ENCODE measurements around the gene HTR3B.

GRCh38 chr11:113906038-113906437, 1.4 kb downstream of the HTR3B start:
- TF ChIP-seq CTCF (conservative IDR thresholded peaks at IDR 0.05; ENCODE audit: low read depth, low read length) (peak; percentile 30), POLR2A (IDR thresholded peaks at IDR 0.05; ENCODE audit: low read depth, low read length) (no peak), MAZ (IDR thresholded peaks at IDR 0.05; ENCODE audit: borderline replicate concordance, low read depth, low read length) (no peak), FOS (IDR thresholded peaks at IDR 0.05; ENCODE audit: low read depth, low read length) (no peak), CEBPB (IDR thresholded peaks at IDR 0.05; ENCODE audit: low read depth, low read length) (no peak), RCOR1 (IDR thresholded peaks at IDR 0.05; ENCODE audit: insufficient replicate concordance, low read length) (no peak), USF2 (IDR thresholded peaks at IDR 0.05; ENCODE audit: low read depth, low read length) (no peak), RAD21 (IDR thresholded peaks at IDR 0.05; ENCODE audit: low read length) (no peak), SMC3 (IDR thresholded peaks at IDR 0.05; ENCODE audit: low read depth, low read length) (no peak)
